ENCODE measurements around the gene RFX5. TPM values are rescaled to one million over a fixed set of nuclear protein-coding genes. Genes with fewer than 3 reads are reported as not detected.
A peak's percentile ranks its signal among the peaks of the same experiment; 100 is the strongest.

Gene RFX5
- total RNA-seq, 2 donors from 2014 or later: 25.5 to 27.2 TPM

DNA sequence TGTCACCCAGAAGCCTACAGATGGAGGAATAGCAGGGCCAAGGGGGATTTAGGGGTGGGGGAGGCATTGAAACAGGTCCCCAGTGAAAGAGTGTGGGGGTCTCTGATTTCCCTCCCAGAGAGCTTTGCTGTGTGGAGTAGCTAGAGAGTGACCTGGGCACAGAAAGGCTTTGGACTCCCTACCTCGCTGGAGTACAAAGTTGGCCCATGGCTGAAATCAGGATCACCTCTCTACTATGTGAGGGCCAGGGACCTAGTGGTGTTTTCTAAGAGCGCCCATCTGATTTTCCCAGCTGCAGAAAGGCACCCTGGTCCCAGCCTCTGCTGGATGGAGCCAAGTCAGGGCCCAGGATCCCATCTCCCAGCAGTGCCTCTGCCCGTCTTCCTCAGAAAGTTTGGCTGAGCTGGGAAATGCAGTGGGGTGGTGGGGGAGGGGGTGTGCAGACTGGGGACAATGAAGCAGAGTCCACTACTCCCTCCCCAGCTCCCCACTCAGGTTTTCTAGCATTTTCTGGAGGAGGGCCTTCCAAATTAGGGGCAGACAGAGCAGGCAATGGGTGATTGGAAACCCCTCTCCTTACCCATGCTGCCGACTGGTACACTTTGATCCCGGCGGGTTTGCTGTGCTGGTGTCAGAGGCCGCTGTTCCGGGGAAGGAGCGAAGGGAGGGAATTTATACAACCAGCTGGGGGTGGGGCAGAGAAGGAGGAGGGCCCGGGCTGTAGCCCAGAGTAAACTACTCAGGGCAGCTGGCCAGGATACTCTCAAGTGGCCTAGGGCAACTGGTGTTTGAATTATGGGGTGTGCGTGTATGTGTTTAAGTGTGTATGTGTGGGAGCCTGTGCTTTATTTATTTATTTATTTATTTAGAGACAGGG, 25.2 kb upstream of the RFX5 start, which contains the start of gene SELENBP1:
SELENBP1 (minus strand) TSS at position 648 of the 877 bp plus-strand sequence; CDS start at position 584, 64 bp downstream.
- TF ChIP-seq, protein P1, sequence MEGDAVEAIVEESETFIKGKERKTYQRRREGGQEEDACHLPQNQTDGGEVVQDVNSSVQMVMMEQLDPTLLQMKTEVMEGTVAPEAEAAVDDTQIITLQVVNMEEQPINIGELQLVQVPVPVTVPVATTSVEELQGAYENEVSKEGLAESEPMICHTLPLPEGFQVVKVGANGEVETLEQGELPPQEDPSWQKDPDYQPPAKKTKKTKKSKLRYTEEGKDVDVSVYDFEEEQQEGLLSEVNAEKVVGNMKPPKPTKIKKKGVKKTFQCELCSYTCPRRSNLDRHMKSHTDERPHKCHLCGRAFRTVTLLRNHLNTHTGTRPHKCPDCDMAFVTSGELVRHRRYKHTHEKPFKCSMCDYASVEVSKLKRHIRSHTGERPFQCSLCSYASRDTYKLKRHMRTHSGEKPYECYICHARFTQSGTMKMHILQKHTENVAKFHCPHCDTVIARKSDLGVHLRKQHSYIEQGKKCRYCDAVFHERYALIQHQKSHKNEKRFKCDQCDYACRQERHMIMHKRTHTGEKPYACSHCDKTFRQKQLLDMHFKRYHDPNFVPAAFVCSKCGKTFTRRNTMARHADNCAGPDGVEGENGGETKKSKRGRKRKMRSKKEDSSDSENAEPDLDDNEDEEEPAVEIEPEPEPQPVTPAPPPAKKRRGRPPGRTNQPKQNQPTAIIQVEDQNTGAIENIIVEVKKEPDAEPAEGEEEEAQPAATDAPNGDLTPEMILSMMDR (IDR thresholded peaks at IDR 0.05): no peak
- TF ChIP-seq POLR2AphosphoS5 (IDR thresholded peaks at IDR 0.05) (peak; percentile 83), POLR2A (IDR thresholded peaks at IDR 0.05) (peak; percentile 75)
- WGBS: 14% methylated on average over 11 of the region's 11 CpGs
- Histone ChIP-seq H3K27ac (peak within 1 kb of the TSS; percentile 63 to 75), H3K36me3 (no peaks in the 10 kb centered on the region), H3K4me3 (peak within 1 kb of the TSS; percentile 24 to 36), H3K27me3 (replicated peaks; ENCODE audit: insufficient read depth) (no peaks in the 10 kb centered on the region), H3K9me3 (no peaks in the 10 kb centered on the region), H3K4me1 (replicated peaks) (peaks cover 11% of the 10 kb centered on the region)
- peak; percentile 89 for DNase-seq (ENCODE audit: low spot score)
- intact Hi-C loops (cut with DNase I): no loop called here

DNA sequence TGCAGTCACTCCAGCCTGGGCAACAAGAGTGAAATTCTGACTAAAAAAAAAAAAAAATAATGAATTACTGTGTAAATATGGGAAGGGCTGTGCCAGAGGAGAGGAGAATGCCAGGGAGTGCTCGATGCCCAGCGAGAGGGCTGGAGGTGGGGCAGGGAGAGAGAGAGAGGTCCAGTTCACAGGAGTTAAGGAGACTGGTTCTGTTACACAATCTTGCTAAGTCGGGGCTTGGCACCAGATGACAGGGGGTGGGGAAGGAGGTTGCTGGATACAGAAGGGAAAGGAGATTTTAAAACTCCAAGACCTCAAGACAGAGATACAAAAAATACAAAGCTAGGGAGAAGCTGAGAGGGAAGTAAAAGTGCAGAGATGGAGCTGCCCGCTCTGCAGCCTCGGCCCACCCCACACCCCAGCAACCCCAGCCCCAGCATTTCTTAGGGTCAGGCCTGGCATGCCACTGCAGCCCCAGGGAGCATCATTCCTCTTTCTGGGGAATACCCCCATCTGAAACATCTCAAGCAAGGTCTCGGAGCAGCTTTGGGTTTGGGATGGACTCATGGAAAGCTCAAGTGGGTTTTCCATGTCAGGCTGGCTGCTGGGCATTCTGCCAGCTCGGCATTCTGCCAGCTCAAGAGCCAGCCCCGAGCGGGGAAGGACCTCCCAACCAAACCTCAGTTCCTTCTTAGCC, 24.5 kb upstream of the RFX5 start:
- Histone ChIP-seq H3K27ac (peak overlapping the region; percentile 63 to 75), H3K36me3 (no peaks in the 10 kb centered on the region), H3K4me3 (peak overlapping the region; percentile 24 to 36), H3K4me1 (replicated peaks) (peaks cover 11% of the 10 kb centered on the region), H3K9me3 (no peaks in the 10 kb centered on the region), H3K27me3 (replicated peaks; ENCODE audit: insufficient read depth) (no peaks in the 10 kb centered on the region)
- 9% methylated on average over 9 of the region's 9 CpGs for WGBS
- TF ChIP-seq POLR2AphosphoS5 (IDR thresholded peaks at IDR 0.05) (peak; percentile 54), POLR2A (IDR thresholded peaks at IDR 0.05) (no peak)
- TF ChIP-seq, protein P1 (IDR thresholded peaks at IDR 0.05): no peak
- intact Hi-C loops (cut with DNase I): no loop called here
- peak; percentile 59 for DNase-seq (ENCODE audit: low spot score)

- peaks cover 11% of the 10 kb centered on the region for H3K4me1 ChIP-seq (replicated peaks)
- H3K27me3 ChIP-seq (replicated peaks; ENCODE audit: insufficient read depth): no peaks in the 10 kb centered on the region
- TF ChIP-seq POLR2AphosphoS5 (IDR thresholded peaks at IDR 0.05) (no peak), POLR2A (IDR thresholded peaks at IDR 0.05) (no peak)
- H3K9me3 ChIP-seq: no peaks in the 10 kb centered on the region
- WGBS: 56% methylated on average over 6 of the region's 6 CpGs
- H3K4me3 ChIP-seq: no peak overlapping the region
- H3K36me3 ChIP-seq: no peaks in the 10 kb centered on the region
- DNase-seq (ENCODE audit: low spot score): no peak
- peak overlapping the region in 1 of 2 donors; percentile 63 for H3K27ac ChIP-seq
- intact Hi-C loops (cut with DNase I): no loop called here
These were observed 23.3 kb upstream of the RFX5 start for GRCh38 chr1:151370211-151370911.

DNA sequence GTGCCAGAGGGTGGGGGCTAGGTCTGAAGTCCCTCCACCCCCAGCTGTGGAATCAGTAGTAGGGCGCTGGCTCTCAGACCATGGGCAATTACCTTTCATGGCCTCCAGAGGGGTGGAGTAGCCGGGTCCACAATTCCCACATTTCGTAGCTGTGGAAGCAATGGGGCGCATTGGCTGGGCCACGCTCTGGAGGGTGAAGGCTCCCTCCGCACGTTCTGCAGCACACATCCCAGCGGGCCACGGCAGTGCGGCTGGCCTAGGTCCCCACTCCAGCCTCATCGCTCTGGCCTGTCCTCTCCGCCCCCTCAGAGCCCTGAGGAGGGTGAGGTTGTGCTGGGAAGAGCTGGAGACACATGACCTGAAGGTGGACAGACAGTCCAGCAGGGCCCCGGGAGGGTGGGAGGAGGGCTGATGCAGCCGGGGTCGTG, 22.6 kb upstream of the RFX5 start:
- peaks cover 11% of the 10 kb centered on the region for H3K4me1 ChIP-seq (replicated peaks)
- 81% methylated on average over 15 of the region's 15 CpGs for WGBS
- H3K27ac ChIP-seq: no peak overlapping the region

More for the DNA sequence above, 22.6 kb upstream of the RFX5 start:
- intact Hi-C loops (cut with DNase I): no loop called here
- TF ChIP-seq POLR2AphosphoS5 (IDR thresholded peaks at IDR 0.05) (no peak), POLR2A (IDR thresholded peaks at IDR 0.05) (no peak)
- TF ChIP-seq, protein P1 (IDR thresholded peaks at IDR 0.05): no peak
- no peaks in the 10 kb centered on the region for H3K27me3 ChIP-seq (replicated peaks; ENCODE audit: insufficient read depth)
- no peak for DNase-seq (ENCODE audit: low spot score)
- H3K4me3 ChIP-seq: no peak overlapping the region
- no peaks in the 10 kb centered on the region for H3K36me3 ChIP-seq
- no peaks in the 10 kb centered on the region for H3K9me3 ChIP-seq

All from prostate gland (tissue), 2 donors.